ENCODE measurements around the gene RAB42. TPM values are rescaled to one million over a fixed set of nuclear protein-coding genes. Genes with fewer than 3 reads are reported as not detected.

RAB42 gene, protein sequence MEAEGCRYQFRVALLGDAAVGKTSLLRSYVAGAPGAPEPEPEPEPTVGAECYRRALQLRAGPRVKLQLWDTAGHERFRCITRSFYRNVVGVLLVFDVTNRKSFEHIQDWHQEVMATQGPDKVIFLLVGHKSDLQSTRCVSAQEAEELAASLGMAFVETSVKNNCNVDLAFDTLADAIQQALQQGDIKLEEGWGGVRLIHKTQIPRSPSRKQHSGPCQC
- 1 to 10 TPM; 1.3 to 3.5 (median 1.8) TPM for total RNA-seq

DNA sequence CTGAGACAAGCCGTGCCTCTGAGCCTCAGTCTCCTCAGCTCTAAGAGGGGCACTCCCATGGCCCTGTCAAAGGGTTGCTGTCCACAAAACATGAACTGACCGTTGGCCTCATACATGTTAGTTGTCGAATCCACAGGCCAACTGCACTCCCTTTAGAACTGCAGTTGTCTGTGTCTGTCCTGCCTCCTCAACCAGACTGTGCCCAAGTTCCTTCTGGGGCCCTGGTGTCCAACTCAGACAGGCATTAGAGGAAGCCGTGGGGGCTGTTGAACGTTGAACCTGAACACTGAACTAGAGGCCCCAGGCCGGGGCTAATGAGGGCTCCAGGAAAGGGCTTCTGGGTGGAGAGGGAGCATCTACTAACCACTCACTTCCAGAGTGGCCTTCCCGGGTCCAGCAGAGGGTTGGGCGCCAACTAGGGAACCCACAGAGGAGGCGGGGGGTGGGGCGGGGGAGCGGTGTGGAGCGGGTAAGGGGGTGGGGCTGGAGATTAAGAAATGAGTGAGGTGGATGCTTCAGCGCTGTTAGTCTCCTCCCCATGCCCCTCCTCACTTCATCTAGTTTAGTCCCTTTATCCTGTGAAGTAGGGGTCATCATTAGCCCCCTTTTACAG lies at the start of gene RAB42:
RAB42 (plus strand) TSS at position 558 of the 613 bp plus-strand sequence. CDS start 247 bp downstream, outside the sequence.
- intact Hi-C loops (cut with DNase I), result no loop called here
- WGBS, 2 donors, result 35 to 43% methylated on average over 8 to 12 of the region's 13 CpGs
- Histone ChIP-seq H3K4me1 (peaks cover 3 to 4% of the 10 kb centered on the region in 2 donors), H3K27ac (no peak within 1 kb of the TSS), H3K36me3 (no peaks in the 10 kb centered on the region), H3K27me3 (no peaks in the 10 kb centered on the region), H3K4me3 (replicated peaks in 1 of 3) (peak within 1 kb of the TSS in 1 of 3 donors; percentile 51), H3K9me3 (no peaks in the 10 kb centered on the region)
- TF ChIP-seq POLR2A (IDR thresholded peaks at IDR 0.05), result no peak
- TF ChIP-seq, protein P1, sequence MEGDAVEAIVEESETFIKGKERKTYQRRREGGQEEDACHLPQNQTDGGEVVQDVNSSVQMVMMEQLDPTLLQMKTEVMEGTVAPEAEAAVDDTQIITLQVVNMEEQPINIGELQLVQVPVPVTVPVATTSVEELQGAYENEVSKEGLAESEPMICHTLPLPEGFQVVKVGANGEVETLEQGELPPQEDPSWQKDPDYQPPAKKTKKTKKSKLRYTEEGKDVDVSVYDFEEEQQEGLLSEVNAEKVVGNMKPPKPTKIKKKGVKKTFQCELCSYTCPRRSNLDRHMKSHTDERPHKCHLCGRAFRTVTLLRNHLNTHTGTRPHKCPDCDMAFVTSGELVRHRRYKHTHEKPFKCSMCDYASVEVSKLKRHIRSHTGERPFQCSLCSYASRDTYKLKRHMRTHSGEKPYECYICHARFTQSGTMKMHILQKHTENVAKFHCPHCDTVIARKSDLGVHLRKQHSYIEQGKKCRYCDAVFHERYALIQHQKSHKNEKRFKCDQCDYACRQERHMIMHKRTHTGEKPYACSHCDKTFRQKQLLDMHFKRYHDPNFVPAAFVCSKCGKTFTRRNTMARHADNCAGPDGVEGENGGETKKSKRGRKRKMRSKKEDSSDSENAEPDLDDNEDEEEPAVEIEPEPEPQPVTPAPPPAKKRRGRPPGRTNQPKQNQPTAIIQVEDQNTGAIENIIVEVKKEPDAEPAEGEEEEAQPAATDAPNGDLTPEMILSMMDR (IDR thresholded peaks at IDR 0.05), result no peak
- DNase-seq, result peak; percentile 29 to 47

DNA sequence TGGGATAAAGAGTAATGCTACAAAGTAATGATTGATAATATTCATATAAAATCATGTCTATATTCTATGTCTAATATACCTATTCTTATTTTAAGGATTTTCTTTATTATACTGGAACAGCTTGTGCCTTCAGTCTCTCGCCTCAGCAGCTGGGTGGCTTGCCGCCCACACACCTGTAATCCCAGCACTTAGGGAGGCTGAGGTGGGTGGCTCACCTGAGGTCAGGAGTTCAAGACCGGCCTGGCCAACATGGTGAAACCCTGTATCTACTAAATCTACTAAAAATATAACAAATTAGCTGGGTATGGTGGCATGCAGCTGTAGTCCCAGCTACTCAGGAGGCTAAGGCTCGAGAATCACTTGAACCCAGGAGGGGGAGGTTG lies 46.8 kb upstream of the RAB42 start:
- Histone ChIP-seq H3K36me3 (no peaks in the 10 kb centered on the region), H3K27ac (no peak overlapping the region), H3K27me3 (no peaks in the 10 kb centered on the region), H3K9me3 (no peaks in the 10 kb centered on the region), H3K4me3 (replicated peaks in 1 of 3) (no peak overlapping the region), H3K4me1 (no peaks in the 10 kb centered on the region)
- WGBS, 2 donors, result 92 to 95% methylated on average over 4 of the region's 4 CpGs
- no peak for TF ChIP-seq POLR2A (IDR thresholded peaks at IDR 0.05)
- TF ChIP-seq, protein P1 (IDR thresholded peaks at IDR 0.05), result no peak
- intact Hi-C loops (cut with DNase I), result no loop called here
- no peak for DNase-seq

DNA sequence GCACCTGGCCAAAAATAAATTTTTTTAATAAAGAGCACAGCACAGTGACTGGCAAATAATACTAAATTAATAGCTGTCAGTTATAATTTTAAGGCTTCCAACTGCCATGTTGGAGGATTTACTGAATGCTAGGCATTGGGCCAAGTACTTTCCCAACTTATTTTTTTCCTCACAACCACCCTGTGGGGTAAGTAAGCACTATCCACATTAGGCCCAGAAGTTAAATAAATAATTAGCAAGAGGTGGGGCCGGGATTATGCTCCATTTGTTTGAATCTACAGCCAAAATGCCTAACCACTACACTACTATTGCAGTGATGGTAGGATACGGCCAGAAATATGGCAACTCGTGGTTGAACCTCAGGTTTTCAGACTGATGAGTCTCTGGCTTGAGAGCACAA lies 43.7 kb upstream of the RAB42 start:
- Histone ChIP-seq H3K4me1 (no peaks in the 10 kb centered on the region), H3K4me3 (replicated peaks in 1 of 3) (no peak overlapping the region), H3K9me3 (no peaks in the 10 kb centered on the region), H3K36me3 (no peaks in the 10 kb centered on the region), H3K27ac (no peak overlapping the region), H3K27me3 (no peaks in the 10 kb centered on the region)
- TF ChIP-seq, protein P1 (IDR thresholded peaks at IDR 0.05), result no peak
- no peak for TF ChIP-seq POLR2A (IDR thresholded peaks at IDR 0.05)
- intact Hi-C loops (cut with DNase I), result no loop called here
- WGBS, 2 donors, result 84 to 86% methylated on average over 3 of the region's 3 CpGs
- DNase-seq, result no peak

DNA sequence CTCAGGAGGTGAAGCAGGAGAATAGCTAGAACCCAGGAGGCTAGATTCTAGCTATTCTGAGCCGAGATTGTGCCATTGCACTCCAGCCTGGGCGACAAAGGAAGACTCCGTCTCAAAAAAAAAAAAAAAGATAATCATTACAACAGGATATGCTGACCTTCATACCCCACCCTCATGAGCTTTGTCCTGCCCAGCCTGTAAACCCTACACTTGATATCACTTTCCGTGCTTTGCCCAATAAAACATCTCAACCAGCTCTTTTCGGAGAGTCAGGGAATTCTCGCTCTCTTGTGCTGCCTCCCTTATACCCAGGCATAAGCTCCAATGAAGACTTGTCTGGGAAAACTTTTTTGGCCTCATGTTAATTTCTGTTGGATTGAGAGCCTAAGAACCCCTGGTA lies 40.7 kb upstream of the RAB42 start:
- no peaks in the 10 kb centered on the region for H3K27me3 ChIP-seq
- TF ChIP-seq, protein P1 (IDR thresholded peaks at IDR 0.05), result no peak
- TF ChIP-seq POLR2A (IDR thresholded peaks at IDR 0.05), result no peak
- H3K4me3 ChIP-seq (replicated peaks in 1 of 3), result no peak overlapping the region
- intact Hi-C loops (cut with DNase I), result no loop called here
- WGBS, 2 donors, result 90 to 93% methylated on average over 6 of the region's 6 CpGs
- H3K27ac ChIP-seq, result no peak overlapping the region
- peaks cover 0 to 9% of the 10 kb centered on the region in 2 donors for H3K4me1 ChIP-seq
- peaks cover 2 to 4% of the 10 kb centered on the region in 2 donors for H3K36me3 ChIP-seq
- H3K9me3 ChIP-seq, result no peaks in the 10 kb centered on the region
- DNase-seq, result no peak
